NCI-H146 (cell line): ENCODE data around the gene CCT3.

ENCODE experiments used
- DNase-seq: peaks from one replicate; lab custom pipeline; 2025; lab: John Stamatoyannopoulos, UW

Gene CCT3

DNA sequence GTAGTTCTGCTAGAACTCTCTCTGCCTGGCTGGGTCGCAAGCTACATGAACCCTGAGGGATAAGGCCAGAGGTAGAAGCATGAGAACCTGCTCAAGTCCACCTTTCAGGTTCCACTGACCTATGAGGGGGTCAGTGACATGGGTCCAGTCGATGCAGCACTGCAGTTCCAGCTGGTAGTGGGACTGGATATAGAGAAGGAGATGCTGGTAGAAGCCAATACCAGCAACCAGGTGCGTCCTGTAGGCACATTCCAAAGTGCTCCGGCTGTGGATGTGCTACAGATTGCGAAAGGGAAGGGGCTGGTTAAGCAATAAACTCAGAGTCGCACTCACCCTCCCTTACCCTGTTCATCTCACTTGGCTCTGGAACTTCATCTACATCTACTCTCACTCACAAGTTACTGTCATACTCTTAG, 61.1 kb downstream of the CCT3 start:
- DNase-seq = no peak

- DNase-seq = no peak
Observed at GRCh38 chr1:156276532-156276931, 61.6 kb downstream of the CCT3 start.

GRCh38 chr1:156270314-156270713, 67.8 kb downstream of the CCT3 start:
- DNase-seq = no peak

- no peak for DNase-seq
Observed at GRCh38 chr1:156268336-156268735, 69.8 kb downstream of the CCT3 start.

DNA sequence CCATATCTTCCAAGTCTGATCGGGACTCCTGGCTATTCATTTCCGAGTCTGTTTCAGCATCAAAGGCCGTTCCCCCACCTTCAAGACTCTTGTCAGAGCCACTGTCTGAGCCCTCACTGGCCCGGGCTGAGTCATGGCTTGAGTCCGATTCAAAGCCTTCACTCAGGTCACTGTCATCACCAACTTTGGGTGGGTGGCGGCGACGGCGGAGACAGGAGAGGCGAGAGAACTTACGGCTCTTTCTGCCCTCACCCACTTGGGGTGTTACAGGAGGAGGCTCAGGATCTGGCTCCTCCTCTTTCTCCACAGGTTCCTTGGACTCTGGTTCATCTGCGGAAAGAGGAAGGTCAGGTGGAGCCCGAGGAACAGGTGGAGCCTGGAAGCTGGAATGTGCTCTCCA, 72.0 kb downstream of the CCT3 start:
- DNase-seq = no peak

DNA sequence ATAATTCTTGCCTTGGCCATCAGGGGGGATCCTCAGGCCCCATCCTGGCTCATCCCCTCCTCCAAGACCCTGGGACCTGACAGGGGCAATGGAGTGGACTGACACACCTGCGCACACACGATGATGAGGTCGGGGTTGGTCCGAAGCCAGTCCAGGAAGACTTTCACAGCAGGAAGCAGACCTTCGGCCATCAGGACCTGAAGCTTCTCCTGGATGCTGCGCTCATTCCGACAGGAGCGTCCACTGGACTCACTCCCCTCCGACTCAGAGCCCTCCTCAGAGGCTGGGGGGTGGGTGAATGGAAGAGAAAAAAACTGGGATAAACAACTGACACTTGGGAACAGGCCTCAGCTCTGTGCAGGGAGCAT, 74.8 kb downstream of the CCT3 start:
- DNase-seq = no peak

DNA sequence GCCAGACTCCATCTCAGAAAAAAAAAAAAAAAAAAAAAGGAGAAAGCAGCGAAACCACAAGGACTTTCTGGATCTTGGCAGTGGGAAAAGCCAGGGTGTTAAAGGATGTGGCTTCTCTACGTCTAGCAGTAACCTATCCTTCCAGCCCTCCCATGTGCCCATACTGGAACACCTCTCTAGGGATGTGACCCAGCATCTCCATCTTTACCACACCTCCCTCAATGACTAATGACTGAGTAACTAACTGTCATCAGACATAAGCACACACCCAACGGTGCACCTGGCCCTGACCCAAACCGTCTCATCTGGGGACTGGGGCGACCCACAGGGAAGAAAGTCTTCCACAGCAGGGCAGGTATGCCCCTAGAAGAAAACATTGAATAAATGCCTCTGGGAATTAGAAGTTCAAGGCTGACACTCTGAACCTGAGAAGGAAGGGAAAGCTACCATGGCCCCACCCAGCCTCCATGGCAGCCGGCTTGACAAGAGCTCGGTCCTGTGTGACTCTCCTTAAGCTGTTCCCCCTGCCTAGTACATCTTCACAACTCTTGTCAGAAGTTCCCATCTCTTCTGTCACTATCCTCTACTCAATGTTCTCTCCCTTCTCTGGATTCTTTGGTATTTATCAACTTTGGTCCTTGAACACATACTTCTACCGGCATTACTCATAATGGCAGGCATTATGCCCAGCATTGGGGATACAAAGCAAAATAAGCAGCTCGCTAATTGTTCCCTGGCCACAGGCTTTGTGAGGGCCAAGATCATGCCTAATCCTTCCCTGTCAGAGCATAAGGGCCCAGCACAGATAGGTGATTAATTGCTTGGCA, 75.4 kb downstream of the CCT3 start:
- DNase-seq = no peak

DNA sequence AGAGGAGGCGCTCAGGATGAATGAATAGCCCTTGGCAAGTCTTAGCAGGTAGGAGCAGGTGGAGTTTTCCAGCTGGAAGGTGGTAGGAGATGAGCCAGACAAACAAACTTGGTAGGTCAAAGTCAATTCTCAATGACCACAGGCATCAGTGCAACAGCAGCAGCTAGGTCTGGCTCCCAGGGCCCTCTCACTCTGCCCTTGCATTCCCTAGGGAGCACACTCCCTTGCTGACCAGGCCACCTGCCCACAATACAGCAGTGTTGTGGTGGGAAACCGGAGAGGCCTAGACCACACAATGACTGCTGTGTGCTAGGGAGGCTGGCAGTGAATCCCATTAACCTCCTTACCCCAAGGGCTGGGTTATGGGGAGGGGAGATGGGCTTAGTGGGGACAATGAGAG, 77.2 kb downstream of the CCT3 start:
- DNase-seq = no peak

DNA sequence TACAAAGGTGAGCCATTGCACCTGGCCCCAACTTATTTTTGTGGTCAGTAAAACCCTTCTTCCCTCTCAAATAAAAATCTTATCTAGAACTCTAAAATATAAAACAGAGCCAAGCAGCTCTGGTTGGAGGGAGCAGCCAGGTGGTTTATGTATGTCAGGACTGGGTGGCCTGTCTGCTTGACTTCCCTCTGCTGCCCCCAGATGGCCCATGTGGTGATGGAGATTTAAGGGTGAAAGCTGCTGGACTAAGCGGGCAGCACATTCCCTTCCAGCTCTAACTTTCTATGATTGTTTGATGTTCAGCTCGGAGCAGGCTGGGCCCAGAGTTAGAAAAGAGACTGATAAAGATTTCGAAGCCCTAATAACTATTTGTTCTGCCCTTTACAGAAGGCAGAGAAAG, 78.3 kb downstream of the CCT3 start:
- no peak for DNase-seq
